DMS79 treated with DMSO at 0.1 percent for 48 hours (cell line): ENCODE results near the gene TBC1D22A.
"Not testable (repeated sequence)": the region's sequence is repeated elsewhere in the genome, so short reads cannot be mapped to it uniquely, and the experiment has no call there.

Experiments used
- DNase-seq: peaks from one replicate; lab custom pipeline; 2025; lab: John Stamatoyannopoulos, UW

The TBC1D22A gene

DNA sequence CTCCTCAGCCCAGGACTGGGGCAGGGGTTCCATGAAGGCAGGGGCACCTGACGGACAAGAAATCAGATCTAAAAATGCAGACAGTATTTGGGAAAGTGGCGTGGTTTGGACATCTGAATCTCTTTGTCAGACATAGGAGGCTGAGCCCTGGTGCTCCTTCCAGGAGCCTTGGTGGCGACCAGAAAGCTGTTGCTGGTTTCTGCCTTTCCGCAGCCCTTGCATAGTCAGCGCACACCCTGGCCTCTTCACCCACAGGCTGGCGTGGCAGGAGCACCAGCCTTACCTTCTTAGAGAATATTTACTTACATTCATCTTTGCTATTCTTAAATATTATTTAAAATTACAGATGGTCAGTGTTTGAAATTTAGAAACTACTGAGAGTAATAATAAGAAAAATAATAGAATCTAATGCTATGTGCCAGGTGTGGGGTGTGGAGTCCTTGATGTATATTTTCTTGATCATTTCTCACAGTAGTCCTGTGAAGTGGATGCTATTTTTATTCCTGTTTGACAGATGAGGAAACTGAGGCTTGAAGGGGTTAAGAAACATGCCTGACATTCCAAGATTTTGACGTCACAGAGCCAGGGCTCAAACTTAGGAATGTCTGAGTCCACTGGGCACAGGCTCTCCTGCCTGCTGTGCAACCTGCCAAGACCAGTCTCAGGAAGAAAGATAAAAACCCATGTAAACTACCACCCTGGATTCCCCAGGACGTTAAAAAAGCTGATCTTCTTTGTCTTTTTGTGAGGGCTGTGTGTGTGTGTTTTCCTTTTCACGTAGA, 51.6 kb downstream of the TBC1D22A start:
- DNase-seq = no peak

GRCh38 chr22:46815132-46815531, 52.7 kb downstream of the TBC1D22A start:
- no peak for DNase-seq

DNA sequence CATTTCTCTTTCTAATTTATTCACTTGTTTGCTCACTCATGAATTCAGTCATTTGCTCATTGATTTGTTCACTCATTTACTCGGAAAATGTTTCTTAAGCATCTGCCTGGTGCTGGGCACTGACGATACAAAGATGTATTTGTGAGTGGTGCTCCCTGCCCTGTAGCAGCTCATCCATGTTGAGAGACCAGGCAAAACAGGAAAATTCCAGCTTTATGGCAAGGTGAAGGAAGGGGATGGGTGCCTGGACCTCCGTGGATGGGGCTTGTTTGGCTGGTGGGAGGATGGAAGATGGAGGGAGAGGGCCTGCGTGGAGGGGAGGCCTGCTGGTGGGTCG, 53.1 kb downstream of the TBC1D22A start:
- no peak for DNase-seq

DNA sequence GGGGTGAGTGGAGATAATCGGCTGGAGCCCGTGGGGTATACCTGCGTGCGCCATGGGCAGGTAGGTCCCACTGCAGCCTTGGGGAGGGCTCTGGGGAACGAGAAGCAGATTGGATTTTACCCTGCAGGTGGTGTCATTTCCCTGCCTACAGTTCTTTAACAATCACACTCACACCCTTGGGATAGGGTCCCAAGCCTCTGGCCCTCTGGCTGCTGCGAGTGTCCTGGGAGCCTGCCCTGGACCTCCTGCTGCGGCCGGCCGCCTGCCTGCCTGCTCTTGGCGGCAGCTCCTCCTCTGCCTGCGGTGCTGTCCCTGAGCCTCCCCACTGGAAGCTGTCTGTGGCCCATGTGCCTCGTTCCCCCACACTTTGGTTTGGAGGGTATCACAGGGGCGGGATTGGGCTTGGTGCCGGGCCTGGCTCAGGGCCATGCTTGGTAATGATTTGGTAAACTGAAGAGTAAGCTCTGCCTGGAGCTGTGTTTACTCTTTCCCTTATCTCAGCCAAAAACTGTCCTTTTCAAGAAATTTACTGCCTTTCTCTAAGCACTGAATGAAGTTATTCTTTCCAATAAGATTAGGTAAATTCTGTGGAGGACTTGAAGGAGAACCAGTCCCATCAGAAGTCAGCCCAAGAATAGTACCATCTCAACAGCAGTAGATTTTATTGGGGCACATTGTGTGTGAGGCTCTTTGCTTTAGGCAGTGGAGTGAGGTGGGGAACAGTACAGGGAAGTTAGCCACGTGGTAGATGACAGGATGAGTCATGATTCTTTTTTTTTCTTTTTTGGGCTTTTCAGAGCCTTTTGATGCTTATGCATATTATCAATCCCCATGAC, 53.7 kb downstream of the TBC1D22A start:
- DNase-seq = no peak

- DNase-seq = not testable (repeated sequence)
These were observed 54.9 kb downstream of the TBC1D22A start for GRCh38 chr22:46817390-46817789.

DNA sequence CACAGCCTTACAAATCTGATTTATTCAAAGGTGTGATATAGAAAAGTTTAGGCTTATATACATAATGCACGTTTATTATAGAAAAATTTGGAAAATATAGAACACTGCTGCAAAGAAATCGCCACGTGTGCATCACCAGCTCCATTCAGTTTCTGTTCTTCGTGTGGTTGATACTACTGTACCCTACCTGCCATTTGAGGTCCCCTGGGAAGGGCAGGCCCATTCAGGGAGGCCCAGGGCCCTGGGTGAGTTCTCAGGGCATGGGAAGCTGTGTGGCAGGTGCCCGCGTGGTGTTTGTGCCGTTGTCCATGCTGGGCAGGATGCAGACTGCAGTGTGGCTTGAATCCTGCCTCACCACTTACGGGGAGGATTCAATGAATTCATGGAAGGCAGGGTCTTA, 60.8 kb downstream of the TBC1D22A start:
- no peak for DNase-seq

GRCh38 chr22:46823654-46824053, 61.2 kb downstream of the TBC1D22A start:
- DNase-seq = no peak

DNA sequence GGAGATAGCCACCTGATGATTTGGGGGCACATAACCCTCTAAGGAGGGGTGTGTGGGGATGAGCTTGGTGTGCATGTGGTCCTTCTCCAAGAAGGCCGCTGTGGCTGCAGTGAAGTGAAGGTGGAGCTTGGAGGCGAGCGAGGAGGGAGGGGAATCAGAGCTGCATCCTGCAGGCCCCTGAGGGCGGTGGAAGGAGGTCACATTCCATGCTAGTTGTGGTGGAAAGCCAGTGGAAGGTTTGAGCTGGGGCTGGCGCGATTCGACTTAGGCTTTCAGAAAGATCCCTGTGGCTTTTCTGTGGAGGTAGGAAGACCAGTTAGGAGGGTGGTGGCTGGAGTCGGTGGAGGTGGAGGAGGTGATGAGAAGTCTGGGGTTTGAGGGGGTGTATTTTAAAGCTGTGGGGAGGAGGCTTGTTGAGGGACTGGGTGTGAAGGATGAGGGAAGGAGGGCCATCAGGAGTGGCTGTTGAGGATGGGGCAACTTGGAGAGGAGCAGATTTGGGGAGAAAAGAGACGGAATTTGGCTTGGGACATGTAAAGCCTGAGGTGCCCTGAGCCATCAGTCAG, 62.0 kb downstream of the TBC1D22A start:
- DNase-seq = no peak

DNA sequence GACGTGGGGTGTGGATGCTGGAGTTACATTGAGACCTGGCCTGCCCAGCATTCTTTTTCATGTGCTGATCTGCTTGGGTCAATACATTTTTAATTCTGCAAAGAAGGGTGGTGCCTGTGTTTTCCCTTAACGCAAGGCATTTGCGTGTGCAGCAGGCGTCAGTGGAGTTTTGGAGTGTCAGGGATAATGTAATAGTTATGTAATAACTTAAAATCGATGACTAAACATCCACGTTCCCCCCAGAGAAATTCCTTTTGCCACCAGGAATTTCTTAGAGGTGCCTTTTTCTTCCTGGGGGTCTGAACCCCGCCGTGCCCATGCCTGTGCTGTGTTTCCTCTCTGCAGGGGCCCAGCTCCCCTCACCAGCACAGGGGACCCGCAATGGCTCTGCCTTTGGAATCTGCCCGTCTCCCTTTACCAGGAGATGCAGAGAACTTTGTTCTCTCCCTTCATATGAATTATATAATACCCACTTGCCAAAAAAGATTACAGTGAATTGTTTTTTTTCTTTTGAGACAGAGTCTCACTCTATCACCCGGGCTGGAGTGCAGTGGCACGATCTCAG, 62.6 kb downstream of the TBC1D22A start:
- no peak for DNase-seq

GRCh38 chr22:46826438-46827135, 64.1 kb downstream of the TBC1D22A start:
- no peak for DNase-seq

- no peak for DNase-seq
These were observed 64.8 kb downstream of the TBC1D22A start for GRCh38 chr22:46827136-46827780.

DNA sequence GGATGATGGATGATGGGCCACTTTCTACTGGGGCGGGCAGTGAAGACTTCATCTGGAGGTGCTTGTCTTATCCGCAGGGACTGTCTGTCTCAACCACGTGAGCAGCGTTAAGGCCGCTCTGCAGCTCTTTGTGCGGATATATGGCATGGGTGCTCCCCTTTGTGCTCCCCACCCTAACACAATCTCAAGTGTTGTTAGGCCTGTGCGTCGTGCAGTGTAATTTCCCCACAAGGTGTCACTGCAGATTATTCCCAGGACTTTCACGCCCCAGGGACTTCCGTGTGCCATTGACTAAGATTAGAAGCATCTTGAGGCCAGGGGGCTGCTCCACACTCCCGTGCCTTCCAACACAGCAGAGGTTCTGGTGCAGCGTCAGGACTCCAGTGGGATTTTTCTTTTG, 65.3 kb downstream of the TBC1D22A start:
- no peak for DNase-seq

DNA sequence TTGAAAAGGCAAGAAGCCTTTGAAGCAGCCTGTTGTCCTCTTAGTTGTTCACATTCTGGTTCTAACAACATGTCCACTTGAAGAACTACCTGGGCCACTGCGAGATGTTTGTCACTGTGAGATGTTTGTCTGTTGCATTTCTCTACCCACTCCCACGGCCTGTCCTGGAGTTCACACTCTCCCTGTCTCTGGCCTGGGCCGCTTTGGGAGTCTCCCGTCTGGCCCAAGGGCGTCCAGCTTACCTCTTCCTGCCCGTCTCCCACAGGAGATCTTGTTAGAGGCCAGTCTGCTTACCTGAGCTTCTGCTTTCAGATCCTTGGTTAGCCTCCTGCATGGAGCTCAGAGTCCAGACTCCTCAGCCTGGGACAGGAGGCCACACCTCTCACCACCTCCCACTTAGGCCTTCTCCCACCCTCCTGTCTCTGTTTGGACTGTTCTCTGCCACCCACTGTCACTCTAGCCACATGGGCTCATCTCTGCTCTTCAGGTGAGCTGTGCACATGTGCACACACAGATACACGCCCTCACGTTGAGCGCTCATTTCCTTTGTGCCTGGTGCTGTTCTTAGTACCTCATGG, 66.0 kb downstream of the TBC1D22A start:
- DNase-seq = no peak

DNA sequence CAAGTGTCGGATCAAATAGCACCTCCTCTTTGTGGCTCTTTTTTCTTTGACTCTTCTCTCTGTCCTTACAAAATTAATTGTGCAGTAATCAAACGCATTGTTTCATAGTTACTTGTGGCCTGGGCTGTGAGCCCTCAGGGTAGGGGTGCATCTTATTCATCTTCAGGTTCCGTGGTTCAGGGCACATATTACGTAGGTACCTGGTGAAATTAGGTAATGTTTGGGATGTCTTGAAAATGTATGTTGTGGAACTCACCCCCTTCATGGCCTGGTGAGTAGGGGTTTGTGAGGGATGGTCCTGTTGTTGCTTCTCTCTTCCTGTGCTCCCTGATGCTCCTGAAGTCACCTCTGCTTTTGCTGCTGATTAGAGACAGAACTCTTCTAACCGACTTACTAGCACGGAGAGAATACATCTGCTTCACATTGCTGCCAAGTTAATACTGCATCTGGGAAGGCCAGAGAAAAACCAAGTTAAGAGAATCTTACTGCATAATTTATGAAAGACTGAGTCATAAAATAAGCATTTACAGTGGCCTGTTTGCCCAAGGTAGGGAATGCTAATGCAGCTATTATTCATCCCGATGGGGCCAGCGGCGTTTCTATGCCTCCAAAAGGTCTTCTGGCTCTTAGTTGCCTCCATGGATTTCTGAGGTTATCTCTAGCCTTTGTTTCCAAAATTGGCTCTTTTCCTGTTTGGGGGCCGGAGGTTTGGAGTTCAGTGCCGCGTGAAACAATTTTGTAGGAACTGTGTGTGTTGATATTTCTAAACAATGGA, 66.9 kb downstream of the TBC1D22A start:
- peak; percentile 54 for DNase-seq

GRCh38 chr22:46829941-46830715, 67.7 kb downstream of the TBC1D22A start:
- DNase-seq = no peak

- no peak for DNase-seq
These were observed 68.4 kb downstream of the TBC1D22A start for GRCh38 chr22:46830841-46831240.

GRCh38 chr22:46833228-46833627, 70.8 kb downstream of the TBC1D22A start:
- no peak for DNase-seq

GRCh38 chr22:46834021-46834737, 71.7 kb downstream of the TBC1D22A start:
- DNase-seq = no peak

DNA sequence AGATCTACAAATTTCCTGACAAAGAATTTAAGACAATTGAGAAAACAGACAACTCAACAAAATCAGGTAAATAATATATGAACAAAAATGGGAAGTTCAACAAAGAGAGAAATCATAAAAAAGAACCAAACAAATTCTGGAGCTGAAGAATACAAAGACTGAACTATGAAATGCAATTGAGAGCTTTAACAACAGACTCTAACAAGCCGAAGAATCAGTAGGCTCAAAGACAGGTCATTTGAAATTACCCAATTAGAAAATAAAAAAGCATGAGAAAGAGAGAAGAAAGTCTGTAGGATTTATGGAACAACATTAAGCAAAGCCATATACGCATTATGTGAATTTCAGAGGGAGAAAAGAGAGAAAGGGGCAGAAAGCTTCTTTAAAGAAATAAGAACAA, 72.8 kb downstream of the TBC1D22A start:
- DNase-seq = no peak
